Measurements from ENCODE around the gene PRDM5.

PRDM5 gene

GRCh38 chr4:120918788-120919187 lies 3.7 kb downstream of the PRDM5 start:
- no peak for DNase-seq
- in situ Hi-C loops (cut with HindIII; ENCODE audit: low pct_ligation_motif_present, low pct_unique_long_range_greater_than_20kb, low sequenced_read_pairs) = no loop called here

- in situ Hi-C loops (cut with HindIII; ENCODE audit: low pct_ligation_motif_present, low pct_unique_long_range_greater_than_20kb, low sequenced_read_pairs) = no loop called here
- DNase-seq = no peak
These were observed 4.4 kb downstream of the PRDM5 start for GRCh38 chr4:120918092-120918491.

DNA sequence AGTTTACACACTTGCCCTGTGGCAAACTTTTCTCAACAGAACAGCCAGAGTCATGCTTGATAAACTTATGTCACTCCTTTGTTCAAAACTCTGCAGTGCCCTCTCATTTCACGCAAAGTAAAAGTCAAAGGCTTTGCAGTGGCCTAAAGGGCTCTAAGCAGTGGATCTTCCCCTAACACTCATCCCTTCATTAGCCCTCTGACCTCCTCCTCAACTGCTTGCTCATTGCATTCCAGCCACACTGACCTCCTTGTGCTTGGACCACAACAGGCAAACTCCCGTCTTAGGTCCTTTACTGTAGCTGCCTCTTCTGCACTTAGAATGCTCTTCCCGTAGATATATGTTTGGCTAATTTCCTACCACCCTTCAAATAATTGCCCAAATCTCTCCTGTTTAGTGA lies 5.6 kb downstream of the PRDM5 start:
- DNase-seq = no peak
- in situ Hi-C loops (cut with HindIII; ENCODE audit: low pct_ligation_motif_present, low pct_unique_long_range_greater_than_20kb, low sequenced_read_pairs) = no loop called here

DNA sequence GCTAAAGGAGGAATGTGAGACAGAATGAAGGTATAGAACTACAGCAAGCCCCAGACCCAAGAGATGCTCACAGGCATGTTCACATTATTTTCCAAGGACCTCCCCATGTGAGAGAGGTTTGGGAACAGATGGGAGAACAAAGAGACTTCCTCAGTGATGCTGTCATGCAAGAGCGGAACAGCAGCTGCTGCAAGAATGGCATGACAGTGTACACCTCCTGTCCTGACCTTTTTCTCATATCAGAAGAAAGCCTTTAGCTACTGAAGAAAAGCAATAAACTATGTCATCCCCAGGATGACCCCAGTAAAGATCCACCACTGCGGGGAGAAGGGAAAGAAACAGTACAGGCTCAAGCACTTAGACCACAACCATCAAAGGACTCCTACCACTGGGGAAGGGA lies 7.2 kb downstream of the PRDM5 start:
- DNase-seq = no peak
- in situ Hi-C loops (cut with HindIII; ENCODE audit: low pct_ligation_motif_present, low pct_unique_long_range_greater_than_20kb, low sequenced_read_pairs) = no loop called here

DNA sequence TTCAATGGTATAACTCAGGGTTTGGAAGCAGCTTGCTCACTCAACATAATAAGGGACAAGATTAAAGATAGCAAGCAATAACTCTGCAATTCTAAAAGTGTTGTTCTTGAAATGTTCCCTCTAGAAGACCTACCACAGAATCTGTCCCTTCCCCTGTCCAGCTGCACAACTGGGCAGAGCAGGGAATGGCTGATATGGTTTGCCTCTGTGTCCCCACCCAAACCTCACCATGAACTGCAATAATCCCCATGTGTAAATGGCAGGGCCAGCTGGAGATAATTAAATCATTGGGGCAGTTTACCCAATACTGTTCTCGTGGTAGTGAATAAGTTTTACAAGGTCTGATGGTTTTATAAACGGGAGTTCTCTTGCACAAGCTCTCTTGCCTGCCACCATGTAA lies 19.1 kb downstream of the PRDM5 start:
- in situ Hi-C loops (cut with HindIII; ENCODE audit: low pct_ligation_motif_present, low pct_unique_long_range_greater_than_20kb, low sequenced_read_pairs) = no loop called here
- DNase-seq = no peak

DNA sequence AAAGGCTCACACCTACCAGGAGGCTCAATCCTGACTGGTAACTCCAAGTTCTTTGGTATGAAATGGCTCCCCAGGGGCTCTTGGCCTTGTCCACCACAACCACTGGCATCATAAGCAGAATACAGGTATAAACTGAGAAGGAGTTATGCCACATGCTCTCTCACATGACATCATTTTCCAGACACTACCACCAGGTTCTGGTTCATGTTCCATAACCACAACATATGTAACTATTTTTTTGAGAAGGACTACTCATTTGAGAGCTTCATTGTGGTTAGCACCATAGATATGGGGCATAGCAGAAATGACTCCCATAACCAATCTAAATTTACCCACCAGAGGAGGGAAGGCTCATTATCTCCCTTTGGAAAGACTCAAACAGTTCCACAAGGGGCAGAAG lies 19.6 kb downstream of the PRDM5 start:
- in situ Hi-C loops (cut with HindIII; ENCODE audit: low pct_ligation_motif_present, low pct_unique_long_range_greater_than_20kb, low sequenced_read_pairs) = no loop called here
- DNase-seq = no peak

DNA sequence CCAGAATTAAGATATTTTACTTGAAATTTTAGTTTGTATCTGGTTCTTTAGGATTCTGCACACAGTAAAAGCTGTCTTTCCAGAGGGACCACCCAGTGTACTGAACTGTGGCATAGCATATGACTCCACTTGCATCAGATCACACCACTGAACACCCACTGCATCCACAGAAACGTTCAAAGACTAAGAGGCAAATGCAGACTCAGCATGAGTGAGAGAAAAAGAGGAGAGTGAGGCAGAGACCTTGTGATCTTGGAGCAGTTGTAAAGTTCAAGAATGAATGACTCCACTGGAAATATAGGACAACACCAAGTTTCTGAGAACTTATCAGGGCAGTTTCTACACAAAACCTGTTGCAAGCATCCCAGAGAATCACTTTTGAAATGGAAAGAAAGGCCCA lies 20.8 kb downstream of the PRDM5 start:
- in situ Hi-C loops (cut with HindIII; ENCODE audit: low pct_ligation_motif_present, low pct_unique_long_range_greater_than_20kb, low sequenced_read_pairs) = no loop called here
- DNase-seq = no peak

DNA sequence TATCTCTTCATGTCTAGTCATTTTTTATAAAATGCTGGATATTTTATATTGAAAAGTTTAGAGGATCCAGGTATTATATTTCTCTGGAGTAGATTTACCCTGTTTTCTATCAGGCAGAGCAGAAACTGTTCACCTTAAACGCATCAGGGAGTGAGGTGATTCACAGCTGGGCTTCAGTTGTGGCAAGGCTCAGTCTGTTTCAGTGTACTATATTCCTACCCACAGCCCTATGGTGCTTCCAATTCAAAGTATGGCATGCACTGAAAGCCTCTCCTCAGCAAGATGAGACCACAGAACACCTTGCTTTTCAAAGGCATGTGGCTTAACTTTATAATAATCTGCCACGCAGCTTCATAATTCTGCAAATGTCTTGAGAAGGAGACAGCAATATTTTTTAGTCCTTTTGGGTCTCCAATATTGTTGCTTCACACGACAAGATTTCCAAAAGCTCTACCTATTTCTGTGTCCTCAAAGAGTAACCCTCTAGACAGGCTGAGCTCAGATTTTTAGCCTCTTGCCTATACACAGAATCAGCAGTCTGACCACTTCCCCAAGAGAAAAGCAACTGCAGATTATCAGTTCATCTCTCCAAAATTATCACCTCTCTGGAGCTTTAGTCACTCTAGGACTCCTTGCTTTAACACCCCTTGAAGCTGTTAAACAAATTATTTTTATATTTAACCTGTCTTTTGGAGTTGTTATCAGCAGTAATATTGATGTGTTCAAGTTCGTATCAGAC lies 24.4 kb downstream of the PRDM5 start:
- in situ Hi-C loops (cut with HindIII; ENCODE audit: low pct_ligation_motif_present, low pct_unique_long_range_greater_than_20kb, low sequenced_read_pairs) = no loop called here

GRCh38 chr4:120895554-120895953 lies 27.0 kb downstream of the PRDM5 start:
- no peak for DNase-seq
- in situ Hi-C loops (cut with HindIII; ENCODE audit: low pct_ligation_motif_present, low pct_unique_long_range_greater_than_20kb, low sequenced_read_pairs) = no loop called here

More for the DNA sequence above, 24.4 kb downstream of the PRDM5 start:
- no peak for DNase-seq

GRCh38 chr4:120893314-120893713 lies 29.2 kb downstream of the PRDM5 start:
- in situ Hi-C loops (cut with HindIII; ENCODE audit: low pct_ligation_motif_present, low pct_unique_long_range_greater_than_20kb, low sequenced_read_pairs) = no loop called here

DNA sequence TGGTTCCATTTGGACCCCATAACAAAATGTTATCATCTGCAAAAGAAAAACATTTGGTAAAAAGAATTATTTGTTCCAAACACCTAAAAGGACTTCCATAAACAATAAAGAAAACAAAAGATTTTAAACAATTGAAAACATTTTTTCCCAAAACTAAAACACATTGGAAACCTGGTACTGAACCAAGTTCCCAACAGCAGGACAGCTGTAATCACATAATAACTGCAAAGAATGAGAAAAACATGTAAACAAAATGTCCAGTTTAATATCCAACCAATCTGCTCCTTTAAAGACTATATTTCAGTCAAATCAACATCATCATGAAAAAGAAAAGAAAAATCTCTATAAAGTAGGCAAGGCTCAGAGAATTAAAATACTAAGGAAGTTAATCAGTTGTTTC lies 36.3 kb downstream of the PRDM5 start:
- DNase-seq = no peak
- in situ Hi-C loops (cut with HindIII; ENCODE audit: low pct_ligation_motif_present, low pct_unique_long_range_greater_than_20kb, low sequenced_read_pairs) = no loop called here

More at GRCh38 chr4:120893314-120893713, 29.2 kb downstream of the PRDM5 start:
- no peak for DNase-seq

DNA sequence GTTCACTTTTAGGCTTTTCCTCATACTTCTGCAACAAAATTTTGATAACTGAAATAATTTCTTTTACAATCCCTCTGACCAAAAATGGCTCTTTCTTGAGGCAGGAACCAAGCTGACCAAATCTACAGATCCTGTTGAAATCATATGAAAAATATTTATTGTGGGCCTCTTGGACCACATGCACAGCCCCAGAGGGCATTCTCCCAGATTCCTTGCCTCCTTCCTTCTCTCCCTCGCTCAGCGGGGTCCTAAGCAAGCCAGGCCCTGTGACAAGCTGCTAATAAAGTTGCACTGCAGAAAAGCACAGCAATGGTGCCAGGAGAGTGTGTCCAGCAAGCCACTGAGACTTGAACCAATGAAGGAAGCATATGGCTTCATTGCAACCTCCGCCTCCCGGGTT lies 40.7 kb downstream of the PRDM5 start:
- in situ Hi-C loops (cut with HindIII; ENCODE audit: low pct_ligation_motif_present, low pct_unique_long_range_greater_than_20kb, low sequenced_read_pairs) = no loop called here
- DNase-seq = no peak

- in situ Hi-C loops (cut with HindIII; ENCODE audit: low pct_ligation_motif_present, low pct_unique_long_range_greater_than_20kb, low sequenced_read_pairs) = no loop called here
- no peak for DNase-seq
These were observed 41.2 kb downstream of the PRDM5 start for GRCh38 chr4:120881351-120881750.

DNA sequence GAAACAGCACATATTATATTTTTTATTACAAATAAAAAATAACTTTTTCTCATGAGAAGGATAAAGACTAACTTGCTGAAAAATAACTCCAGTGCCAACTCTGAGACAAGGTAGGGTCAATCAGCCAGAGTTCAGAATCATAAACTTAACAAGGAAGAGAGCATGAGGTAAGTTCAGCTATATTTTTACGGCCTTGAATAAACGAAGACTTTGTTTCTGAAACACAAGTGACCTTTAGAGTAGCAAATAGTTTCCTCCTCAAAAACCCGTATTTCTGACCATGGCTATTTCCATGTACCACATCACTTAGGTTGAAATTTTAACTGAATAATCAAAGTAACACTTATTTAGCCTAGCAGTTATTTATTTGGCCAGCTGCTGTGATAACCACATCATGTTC lies 45.5 kb downstream of the PRDM5 start:
- in situ Hi-C loops (cut with HindIII; ENCODE audit: low pct_ligation_motif_present, low pct_unique_long_range_greater_than_20kb, low sequenced_read_pairs) = no loop called here
- DNase-seq = no peak

GRCh38 chr4:120874792-120875774 lies 47.4 kb downstream of the PRDM5 start:
- in situ Hi-C loops (cut with HindIII; ENCODE audit: low pct_ligation_motif_present, low pct_unique_long_range_greater_than_20kb, low sequenced_read_pairs) = no loop called here
- no peak for DNase-seq

DNA sequence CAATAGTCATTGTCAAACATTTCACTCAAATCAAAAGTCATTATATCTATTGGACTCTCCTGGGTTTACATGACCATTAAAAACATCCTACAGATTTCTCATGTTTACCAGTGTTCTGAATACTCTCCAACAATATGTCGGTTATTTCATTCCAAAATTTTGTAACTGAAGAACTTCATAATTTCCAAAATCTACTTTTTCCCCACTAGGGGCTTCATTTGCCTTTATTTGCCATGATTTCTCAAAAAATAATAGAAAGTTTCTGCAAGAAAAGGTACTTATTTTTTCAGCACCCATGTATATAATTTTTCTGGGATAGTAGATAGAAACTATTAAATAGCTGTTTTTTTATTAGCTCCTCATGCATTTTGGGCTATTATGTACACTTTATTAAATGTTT lies 49.0 kb downstream of the PRDM5 start:
- in situ Hi-C loops (cut with HindIII; ENCODE audit: low pct_ligation_motif_present, low pct_unique_long_range_greater_than_20kb, low sequenced_read_pairs) = no loop called here
- no peak for DNase-seq

GRCh38 chr4:120871173-120871572 lies 51.4 kb downstream of the PRDM5 start:
- DNase-seq = no peak
- in situ Hi-C loops (cut with HindIII; ENCODE audit: low pct_ligation_motif_present, low pct_unique_long_range_greater_than_20kb, low sequenced_read_pairs) = no loop called here

DNA sequence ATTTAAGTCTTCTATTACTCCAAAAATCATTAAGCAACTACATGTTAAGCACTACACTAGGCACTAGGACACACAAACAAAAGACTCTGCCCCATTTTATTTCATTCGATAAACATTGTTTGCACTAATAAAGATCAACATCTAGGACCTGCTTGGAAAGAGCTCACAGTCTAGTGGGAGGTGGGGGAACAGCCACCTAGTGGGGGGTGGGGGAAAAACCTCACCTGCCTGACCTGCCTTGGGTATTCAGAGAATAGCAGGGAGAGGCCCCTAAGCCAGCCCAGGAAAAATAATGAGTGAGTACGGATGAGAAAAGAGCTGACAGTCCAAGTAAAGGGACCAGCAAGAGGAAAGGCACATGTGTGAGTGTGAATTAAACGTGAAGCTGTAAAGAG lies 52.2 kb downstream of the PRDM5 start:
- DNase-seq = no peak
- in situ Hi-C loops (cut with HindIII; ENCODE audit: low pct_ligation_motif_present, low pct_unique_long_range_greater_than_20kb, low sequenced_read_pairs) = no loop called here

- in situ Hi-C loops (cut with HindIII; ENCODE audit: low pct_ligation_motif_present, low pct_unique_long_range_greater_than_20kb, low sequenced_read_pairs) = no loop called here
- no peak for DNase-seq
These were observed 52.8 kb downstream of the PRDM5 start for GRCh38 chr4:120869613-120870278.
